Right lobe of liver (tissue), 4 donors: ENCODE data around the gene HOXB3.

Experiments used
- POLR2A ChIP-seq: fragments of 450-650 bp; IDR thresholded peaks from one replicate; pipeline ENCODE4 v1.6.1; 2017; ENCODE audit warnings: antibody characterized with exemption, mild to moderate bottlenecking
- TF ChIP-seq, protein P1 (sequence below), 4 donors: fragments of 200-600 bp in 3 of 4; fragments of 450-650 bp in 1 of 4; IDR thresholded peaks; one replicate each; pipeline versions ENCODE4 v1.5.1 to v1.8.0; 2016 to 2022; ENCODE audit warnings: antibody characterized with exemption in 4 of 4, mild to moderate bottlenecking in 2 of 4
- donor health status: DM: no; HTN: no; CAD: no.
- donor health status: DM: no; HTN: no; CAD: no.
- donor health status: DM: no; HTN: yes; CAD: no.

DNA sequence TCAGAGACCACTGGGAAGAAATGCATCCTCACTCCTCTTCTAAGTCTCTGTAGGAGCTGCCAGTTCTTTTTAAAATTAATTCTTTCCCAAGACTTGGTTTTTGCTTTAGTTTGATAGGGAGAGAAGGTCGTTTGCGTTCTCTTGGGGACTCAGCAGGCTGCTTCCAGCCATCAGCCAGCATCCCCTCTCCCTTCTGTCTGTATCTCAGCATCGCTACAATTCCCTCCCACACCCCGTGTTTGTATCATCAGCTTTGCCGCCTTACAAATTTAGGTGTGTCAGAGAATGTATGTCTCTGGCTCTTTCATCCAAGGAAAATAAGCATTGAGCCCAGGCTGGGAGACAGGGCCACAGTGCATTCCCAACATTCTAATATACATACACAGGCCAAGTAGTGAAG, 9.3 kb upstream of the HOXB3 start:
- TF ChIP-seq, protein P1, sequence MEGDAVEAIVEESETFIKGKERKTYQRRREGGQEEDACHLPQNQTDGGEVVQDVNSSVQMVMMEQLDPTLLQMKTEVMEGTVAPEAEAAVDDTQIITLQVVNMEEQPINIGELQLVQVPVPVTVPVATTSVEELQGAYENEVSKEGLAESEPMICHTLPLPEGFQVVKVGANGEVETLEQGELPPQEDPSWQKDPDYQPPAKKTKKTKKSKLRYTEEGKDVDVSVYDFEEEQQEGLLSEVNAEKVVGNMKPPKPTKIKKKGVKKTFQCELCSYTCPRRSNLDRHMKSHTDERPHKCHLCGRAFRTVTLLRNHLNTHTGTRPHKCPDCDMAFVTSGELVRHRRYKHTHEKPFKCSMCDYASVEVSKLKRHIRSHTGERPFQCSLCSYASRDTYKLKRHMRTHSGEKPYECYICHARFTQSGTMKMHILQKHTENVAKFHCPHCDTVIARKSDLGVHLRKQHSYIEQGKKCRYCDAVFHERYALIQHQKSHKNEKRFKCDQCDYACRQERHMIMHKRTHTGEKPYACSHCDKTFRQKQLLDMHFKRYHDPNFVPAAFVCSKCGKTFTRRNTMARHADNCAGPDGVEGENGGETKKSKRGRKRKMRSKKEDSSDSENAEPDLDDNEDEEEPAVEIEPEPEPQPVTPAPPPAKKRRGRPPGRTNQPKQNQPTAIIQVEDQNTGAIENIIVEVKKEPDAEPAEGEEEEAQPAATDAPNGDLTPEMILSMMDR (IDR thresholded peaks at IDR 0.05) = no peak
- TF ChIP-seq POLR2A = no peak
